Fibroblast of gingiva (primary cell): ENCODE measurements around the gene LYZ.
"Not testable (repeated sequence)": the region's sequence is repeated elsewhere in the genome, so short reads cannot be mapped to it uniquely, and the experiment has no call there.

ENCODE experiments used
- DNase-seq: peaks from one replicate; pipeline ENCODE4 v3.0.0-alpha.2; 2011; ENCODE audit warnings: low read depth

The LYZ gene

DNA sequence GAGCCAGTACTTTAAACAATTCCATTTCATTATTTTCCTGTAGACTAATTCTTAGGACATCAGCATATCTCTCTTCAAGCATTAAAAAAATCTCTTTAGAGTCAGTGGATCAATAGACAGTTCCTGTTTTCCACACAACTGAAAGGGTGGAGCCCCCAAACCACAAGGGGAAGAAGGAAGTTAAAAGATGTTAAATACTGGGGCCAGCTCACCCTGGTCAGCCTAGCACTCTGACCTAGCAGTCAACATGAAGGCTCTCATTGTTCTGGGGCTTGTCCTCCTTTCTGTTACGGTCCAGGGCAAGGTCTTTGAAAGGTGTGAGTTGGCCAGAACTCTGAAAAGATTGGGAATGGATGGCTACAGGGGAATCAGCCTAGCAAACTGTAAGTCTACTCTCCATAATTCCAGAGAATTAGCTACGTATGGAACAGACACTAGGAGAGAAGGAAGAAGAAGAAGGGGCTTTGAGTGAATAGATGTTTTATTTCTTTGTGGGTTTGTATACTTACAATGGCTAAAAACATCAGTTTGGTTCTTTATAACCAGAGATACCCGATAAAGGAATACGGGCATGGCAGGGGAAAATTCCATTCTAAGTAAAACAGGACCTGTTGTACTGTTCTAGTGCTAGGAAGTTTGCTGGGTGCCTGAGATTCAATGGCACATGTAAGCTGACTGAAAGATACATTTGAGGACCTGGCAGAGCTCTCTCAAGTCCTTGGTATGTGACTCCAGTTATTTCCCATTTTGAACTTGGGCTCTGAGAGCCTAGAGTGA, at the start of gene LYZ:
Gene LYZ (plus strand): TSS at position 220 of the 777 bp plus-strand sequence. CDS start 28 bp downstream, at position 248.
- no peak for DNase-seq

DNA sequence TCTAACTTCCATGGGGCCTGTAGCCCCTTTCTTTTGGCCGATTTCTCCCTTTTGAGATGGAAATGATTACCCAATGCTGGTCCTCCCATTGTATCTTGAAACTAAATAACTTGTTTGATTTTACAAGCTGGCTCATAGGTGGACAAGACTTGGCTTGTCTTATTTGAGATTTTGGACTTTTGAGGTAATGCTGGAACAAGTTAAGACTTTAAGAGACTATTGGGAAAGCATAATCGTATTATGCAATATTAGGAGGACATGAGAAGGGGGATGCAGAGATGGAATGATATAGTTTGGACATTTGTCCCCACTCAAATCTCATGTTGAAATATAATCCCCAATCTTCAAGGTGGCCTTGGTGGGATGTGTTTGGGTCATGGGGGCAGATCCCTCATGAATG, 49.2 kb upstream of the LYZ start:
- DNase-seq: no peak

DNA sequence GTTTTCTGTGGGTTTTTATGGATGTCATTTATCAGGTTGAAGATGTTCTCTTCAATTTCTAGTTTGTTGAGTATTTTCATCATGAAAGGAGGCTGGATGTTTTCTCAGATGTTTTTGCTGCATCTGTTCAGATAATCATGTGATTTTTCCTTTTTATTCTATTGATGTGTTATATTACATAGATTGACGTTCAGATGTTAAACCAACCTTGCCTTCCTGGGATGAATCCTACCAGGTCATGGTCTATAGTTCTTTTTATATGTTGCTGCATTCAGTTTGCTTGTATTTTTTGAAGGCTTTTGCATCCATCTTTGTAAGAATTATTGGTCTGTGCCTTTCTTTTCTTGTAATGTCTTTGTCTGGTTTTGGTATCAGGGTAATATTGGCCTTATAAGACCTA, 43.9 kb upstream of the LYZ start:
- no peak for DNase-seq

DNA sequence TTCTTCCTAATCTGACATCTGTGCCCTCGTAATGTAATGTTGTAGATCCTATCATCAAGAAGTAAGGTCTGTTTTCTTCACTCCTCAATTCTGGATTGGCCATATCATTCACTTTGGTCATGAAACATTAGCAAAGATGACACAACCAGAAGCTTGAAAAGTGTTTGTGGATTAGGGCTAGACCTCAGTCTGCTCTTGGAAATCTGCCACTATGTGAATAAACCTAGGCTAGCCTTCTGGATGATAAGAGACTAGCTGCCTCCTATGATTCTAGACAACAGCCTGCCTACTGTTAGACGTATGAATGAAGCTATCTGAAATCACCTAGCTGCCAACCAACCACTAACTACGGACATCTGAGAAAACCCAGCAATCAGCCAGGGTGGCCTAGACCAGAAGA, 38.7 kb upstream of the LYZ start:
- no peak for DNase-seq

DNA sequence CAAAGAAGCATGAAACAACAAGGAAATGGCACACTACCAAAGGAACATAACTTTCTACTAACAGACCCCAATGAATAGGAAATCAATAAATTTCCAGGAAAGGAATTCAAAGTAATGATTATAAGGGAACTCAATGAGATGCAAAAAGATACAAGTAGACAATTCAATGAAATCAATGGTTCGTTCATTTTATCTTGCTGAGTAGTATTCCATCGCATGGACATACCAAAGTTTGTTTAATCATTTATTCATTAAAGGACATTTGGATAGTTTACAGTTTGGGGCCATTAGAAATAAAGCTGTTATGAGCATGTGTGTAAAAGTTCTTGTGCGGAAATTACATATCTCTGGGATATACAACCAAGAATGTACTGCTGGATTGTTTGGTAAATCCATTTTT, 35.0 kb upstream of the LYZ start:
- DNase-seq: no peak

DNA sequence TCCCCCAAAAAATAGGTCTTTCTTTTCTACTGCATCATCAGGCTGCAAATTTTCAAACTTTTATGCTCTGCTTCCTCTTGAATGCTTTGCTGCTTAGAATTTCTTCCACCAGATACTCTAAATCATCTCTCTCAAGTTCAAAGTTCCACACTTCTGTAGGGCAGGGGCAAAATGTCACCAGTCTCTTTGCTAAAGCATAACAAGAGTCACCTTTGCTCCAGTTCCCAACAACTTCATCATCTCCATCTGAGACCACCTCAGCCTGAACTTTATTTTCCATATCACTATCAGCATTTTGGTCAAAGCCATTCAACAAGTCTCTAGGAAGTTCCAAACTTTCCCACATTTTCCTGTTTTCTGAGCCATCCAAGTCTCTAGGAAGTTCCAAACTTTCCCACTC, 31.4 kb upstream of the LYZ start:
- DNase-seq: not testable (repeated sequence)

DNA sequence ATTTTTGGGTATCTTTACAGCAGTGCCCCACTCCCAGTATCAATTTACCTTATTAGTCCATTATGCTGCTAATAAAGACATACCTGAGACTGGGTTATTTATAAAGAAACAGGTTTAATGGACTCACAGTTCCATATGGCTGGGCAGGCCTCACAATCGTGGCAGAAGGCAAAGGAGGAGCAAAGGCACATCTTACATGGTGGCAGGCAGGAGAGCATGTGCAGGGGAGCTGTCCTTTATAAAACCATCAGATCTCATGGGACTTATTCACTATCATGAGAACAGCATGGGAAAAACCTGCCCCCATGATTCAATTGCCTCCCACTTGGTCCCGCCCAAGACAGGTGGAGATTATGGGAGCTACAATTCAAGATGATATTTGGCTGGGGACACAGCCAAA, 30.9 kb upstream of the LYZ start:
- DNase-seq: not testable (repeated sequence)

DNA sequence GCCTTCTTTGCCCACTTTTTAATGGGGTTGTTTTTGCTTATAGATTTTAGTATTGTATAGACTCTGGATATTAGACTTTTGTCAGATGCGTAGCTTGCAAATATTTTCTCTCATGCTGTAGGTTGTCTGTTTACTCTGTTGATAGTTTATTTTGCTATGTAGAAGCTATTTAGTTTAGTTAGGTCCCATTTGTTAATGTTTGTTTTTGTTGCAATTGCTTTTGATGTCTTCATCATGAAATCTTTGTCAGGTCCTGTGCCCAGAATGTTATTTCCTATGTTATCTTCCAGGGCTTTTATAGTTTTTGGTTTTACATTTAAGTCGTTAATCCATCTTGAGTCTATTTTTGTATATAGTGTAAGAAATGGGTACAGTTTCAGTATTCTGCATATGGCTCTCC, 30.0 kb upstream of the LYZ start:
- DNase-seq: no peak

DNA sequence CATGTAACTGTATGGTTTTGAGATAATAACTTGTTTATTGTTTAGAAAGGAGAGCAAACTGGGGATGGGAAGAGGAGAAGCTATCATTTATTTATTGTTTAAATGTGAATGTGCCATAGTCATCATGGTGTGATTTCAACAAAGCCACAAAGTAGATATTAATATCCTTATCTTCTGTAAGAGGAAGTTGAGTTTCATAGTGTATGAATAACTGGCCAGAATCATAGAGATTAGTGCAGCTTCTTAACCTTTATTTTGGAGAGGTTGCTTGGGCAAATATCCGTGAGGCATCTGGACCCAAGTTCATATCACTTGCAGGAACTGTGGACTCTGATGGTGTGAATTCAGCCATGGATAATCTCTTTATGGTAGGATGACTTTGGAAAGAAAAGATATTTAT, 26.8 kb upstream of the LYZ start:
- no peak for DNase-seq

DNA sequence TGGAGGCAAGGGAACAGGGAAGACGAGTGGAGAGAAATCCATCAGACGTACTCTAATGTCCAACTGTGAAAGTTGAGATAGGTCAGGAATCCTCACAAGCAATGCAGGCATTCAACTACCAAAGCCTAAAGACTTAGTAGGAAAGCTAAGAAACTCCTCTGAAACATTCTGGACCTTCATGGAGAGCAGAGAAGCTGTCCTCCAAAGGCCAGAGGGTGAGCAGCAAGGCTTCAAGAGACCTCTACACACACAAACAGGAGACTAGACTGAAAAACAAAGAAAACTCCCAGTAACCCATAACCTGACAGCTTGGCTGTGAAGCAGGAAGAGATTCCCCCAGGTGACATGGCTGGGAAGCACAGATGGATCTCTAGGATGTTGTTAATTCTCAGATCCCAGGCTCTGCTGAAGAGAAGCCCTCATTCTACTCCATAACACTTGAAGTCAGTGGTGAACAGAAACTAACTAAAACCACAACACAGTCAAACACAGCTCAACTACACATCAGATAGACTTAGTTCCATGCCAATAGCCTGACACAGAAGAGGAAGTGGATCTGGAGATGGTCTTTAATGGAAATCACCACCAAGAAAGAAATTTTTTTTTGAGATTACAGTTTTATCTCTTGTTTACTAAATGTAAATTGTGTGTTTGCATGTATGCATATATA, 23.2 kb upstream of the LYZ start:
- no peak for DNase-seq

DNA sequence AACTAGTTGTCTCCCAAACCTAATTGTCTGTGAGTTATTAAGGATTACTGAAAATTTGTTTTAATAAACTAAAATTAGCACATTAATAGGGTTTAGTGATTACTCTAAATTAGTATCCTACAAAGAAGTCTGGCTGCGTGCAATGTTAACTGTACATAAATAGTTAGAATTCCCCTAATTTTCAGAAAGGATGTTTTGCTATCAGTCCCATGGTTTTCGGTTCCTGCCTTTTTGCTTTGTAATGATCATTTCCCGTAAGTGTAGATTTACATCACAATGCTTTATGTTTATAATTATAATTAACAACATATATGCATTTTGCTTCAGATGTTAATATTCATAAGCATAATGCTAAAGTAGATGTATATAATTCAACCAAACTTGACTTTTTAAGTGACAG, 19.8 kb upstream of the LYZ start:
- no peak for DNase-seq

DNA sequence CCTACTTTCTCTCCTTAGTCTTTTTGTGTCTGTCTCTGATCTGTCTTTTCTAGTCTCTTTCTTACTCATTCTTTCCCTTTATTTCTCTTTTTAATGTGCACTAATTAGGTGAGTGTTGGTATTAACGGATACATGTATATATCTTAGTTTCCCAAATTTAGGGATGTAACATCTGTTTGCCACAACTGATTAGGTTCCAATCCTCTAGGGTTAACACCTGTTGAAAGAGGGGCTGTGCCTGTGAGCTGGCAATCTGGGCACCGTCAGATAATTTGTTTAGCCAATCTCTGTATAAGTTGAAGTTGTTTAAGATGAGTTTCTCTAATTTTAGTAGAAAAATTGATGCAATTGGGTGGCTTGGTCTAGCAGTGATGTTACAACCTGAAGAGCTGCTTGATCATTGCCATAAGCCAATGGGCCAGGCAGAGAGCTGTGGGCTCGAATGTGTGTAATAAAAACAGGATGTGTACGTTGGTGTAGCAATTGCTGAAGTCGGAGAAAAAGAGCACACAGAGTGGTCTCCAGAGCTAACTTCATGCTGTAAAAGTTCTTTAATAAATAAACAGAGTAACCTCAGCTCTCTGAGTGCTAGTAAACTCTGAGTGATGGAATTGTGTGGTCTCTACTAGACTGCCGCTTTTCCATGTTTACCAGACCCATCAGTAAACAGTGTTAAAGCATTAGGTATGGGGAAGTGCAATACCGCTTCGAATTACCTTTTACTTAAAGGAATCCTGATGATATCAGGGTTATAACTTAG, 18.3 kb upstream of the LYZ start:
- no peak for DNase-seq

DNA sequence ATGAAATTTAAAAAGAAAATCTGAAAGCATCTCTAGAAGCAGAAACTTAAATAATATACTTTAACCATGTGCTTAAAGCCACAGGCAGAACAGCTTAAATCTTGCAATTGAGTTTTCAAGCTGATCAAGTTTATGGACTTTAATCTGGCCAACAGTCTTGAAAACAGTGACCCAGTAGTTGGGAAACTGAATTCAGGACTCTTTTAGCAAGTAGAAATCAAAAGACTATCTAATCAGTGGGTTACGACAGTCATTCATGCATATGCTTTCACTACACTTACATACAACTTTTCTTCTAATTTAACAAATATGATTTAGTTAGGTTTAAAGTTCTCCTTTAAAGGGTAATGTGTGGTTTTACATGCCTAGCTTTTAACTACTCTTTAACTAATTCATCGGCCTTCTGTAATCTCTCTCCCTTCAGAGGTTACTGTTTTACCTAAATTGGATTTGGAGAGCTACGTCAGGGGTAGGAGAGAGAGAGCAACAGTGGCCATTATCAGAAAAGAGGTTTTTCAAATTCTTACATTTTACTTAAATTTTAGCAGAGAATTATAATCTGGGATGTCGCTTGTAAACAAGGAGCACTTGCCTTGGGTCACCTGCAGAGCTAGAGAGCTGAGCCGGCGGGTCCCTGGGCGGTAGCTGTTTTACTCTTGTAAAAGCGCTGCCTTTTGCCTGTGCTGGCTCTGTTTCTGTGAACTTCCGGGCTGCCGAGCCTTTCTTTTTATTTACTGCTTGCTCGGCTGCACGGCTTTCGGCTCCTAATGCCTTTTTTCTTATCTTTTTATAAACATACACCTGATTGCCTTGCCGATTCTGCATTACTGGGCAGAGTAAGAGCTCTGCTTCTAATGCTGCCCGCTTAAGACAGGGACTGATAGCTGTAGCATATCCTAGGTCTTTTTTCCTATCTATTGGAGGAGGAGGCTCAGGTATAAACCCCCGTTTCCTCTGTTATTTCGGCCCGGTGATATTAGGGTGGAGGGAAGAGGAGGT, 17.4 kb upstream of the LYZ start:
- no peak for DNase-seq

DNA sequence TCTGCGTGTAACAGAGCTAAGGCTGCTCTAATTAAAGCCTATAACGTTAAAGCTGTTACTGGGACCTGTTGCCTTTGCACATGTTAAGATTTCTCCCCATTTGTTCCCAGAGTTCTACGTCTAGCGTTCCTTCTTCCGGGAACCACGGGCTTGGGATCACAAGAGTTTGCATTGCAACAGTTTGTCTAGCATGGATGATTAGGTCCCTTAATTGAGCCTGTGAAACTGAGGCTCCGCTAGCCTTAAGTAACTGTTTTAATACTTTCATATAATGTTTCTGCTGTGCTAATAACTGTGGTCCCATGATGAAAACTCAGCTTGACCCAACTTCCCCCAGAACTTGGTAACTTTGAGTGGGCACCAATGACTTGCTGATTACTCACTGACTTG, 16.7 kb upstream of the LYZ start:
- DNase-seq: no peak

DNA sequence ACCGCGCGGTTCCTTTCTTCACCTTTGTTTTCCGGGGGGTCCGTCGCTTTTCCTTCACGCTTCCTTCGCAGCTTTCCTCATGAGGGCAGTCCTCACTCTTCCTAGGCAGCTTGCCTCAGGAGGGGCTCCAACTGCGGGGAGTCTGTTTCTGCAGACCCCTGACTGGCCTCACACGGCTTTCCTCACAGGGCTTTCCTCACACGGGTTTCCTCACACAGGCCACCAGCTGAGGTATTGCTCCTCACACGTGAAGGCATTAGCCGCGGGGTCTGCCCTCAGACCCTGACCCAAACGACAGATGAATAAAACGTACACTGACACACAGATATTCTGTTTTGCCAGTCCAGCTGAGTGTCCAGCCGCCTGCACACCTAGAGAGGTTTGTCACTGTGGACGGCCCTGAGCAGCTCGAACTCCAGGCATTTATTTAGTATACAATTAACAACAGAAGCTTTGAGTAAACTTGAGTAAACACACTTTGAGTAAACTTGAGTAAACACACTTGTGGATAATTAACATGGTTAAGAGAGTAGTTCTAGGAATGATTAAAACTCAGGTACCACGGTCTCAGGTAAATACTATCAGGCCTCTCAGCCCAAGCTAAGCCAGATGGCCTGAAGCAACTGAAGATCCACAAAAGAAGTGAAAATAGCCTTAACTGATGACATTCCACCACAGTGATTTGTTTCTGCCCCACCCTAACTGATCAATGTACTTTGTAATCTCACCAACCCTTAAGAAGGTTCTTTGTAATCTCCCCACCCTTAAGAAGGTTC, 16.1 kb upstream of the LYZ start:
- DNase-seq: no peak

DNA sequence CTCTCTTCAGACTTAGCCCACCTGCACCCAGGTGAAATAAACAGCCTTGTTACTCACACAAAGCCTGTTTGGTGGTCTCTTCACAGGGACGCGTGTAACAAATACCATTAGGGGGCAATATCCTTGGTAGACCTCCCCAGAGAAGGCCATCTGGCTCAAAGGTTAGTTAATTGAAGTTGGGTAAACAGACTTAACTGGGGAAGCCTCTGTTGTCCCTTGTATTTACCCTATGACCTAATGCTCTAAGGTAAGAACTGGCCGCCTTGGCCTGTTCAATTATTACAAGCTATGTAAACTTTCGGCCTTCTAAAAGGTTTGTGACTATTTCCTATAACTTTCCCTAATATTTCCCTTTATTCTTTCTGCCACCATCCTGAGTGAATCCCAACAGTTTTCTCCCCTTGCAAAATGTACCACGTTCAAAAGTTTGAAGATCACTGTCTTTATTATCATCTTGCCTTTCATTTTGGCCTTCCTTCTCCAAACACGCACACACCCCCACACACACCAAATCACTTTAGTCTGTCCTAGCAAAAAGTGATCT, 15.3 kb upstream of the LYZ start:
- DNase-seq: no peak

DNA sequence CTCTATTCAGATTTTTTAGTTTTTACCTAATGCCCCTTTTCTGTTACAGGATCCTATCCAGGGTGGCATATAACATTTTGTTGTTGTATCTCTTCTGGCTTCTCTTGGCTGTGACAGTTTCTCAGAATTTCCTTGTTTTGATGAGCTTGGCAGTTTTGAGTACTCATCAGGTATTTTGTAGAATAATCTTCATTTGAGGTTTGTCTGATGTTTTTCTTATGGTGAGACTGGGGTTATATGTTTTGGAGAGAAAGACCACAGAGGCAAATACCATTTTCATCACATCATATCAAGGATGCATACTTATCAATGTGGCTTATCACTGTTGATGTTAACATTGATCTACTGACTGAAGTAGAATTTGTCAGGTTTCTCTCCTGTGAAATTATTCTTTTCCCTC, 14.0 kb upstream of the LYZ start:
- no peak for DNase-seq

DNA sequence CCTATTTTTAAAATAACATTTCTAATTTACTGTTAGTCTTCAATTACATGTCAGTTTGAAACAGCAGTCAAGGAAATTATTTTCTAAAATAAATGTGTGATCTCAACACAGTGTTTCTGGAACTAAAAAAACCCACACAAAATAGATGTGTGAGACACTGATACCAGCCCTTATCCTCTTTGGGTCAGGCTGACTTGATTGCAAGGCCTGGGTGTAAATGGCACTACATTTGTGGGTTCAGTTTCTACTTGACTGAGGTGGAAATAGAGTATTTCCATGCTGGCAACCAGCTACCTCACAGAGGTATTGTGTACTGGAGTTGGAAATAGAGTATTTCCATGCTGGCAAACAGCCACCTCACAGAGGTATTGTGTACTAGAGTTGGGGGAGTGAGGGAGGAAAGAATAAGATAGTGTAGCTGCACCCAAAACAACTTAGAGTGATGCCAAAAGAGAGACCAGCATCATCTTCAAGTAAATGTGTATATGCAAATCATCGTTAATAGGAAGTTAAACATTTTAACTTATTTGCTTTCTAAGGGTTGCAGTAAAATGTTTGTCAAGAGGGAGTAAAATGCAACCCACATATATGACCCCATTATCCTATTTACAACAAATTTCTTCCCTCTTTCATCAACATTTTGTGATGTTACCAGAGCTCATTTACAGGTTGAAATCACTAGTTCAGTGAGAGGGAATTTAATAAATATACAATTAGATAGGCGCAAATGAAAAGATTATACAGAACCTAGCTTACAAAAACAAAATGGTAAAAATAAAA, 10.7 kb upstream of the LYZ start:
- no peak for DNase-seq

DNA sequence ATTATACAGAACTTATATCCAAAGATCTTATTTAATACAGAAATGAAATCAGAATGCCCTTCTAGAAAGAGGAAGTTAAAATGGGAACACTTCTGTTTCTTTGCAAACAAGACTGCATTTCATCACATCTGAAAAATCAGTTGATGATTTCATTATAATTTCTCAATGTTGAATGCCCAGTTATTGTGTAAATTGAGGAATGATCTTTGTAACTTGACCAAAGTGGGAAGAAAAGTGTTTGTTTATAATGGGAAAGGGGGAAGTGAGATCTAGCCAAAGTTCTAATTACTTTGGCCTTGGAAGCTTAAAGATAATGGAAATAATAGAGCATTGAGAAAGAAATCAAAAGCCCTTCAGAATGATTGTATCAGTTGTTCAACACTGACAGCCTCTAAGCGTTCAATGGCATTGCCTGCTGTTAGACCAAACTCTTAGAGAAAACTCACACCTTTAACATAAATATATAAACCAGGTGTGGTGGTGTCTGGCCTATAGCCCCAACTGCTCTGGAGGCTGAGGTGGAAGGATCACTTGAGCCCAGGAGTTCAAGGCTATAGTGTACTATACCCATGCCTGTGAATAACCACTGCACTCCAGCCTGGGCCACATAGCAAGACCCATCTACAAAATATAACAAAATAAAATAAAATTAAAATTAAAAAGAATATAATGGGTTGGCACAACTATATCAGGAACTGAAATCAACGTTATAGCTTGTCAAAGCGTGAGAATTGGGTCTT, 9.9 kb upstream of the LYZ start:
- DNase-seq: peak; percentile 12
